ENCODE measurements around the gene SCUBE2. TPM values are rescaled to one million over a fixed set of nuclear protein-coding genes. Genes with fewer than 3 reads are reported as not detected.
A peak's percentile ranks its signal among the peaks of the same experiment; 100 is the strongest.

The SCUBE2 gene
- total RNA-seq, 1 donor from 2014 or later, result 1.5 TPM

DNA sequence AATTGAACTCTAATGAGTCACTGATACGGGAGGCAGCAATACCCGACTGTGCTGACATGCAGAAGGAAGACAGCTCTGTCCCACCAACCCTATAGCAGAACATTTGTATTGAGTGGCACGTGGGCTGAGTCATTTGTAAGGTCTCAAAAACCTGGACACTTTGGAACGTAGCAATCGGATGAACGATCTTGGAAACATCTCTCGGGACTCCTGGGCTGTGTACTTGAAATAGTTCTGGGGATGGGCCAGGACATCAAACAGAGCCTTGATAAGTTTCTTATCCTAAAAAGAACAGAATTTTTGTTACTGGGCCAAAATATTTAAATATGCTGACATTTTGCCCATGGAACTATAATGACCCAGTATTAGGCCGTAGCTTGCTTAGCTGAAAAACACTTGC, 70.5 kb downstream of the SCUBE2 start:
- Histone ChIP-seq H3K9ac (ENCODE audit: low read length) (no peak overlapping the region), H3K4me3 (ENCODE audit: insufficient read depth, low read depth, low read length) (no peak overlapping the region), H3K79me2 (ENCODE audit: insufficient read depth, low read length) (no peaks in the 10 kb centered on the region), H2AFZ (ENCODE audit: low read depth, low read length) (no peak overlapping the region), H3K36me3 (ENCODE audit: insufficient read depth, low read length) (no peaks in the 10 kb centered on the region), H3K4me2 (ENCODE audit: low read length) (no peak overlapping the region), H3K4me1 (ENCODE audit: insufficient read depth, low read length) (no peaks in the 10 kb centered on the region), H3K27ac (ENCODE audit: low read depth, low read length) (no peak overlapping the region), H3K9me3 (ENCODE audit: insufficient read depth, low read depth, low read length) (no peaks in the 10 kb centered on the region), H3K27me3 (ENCODE audit: insufficient read depth, low read length) (no peaks in the 10 kb centered on the region), H4K20me1 (ENCODE audit: insufficient read depth, low read length) (no peaks in the 10 kb centered on the region)
- peak; percentile 31 for DNase-seq (ENCODE audit: low read depth)
- Mint-ChIP-seq H3K4me3 (ENCODE audit: unreplicated experiment) (no peak overlapping the region), H3K27ac (ENCODE audit: unreplicated experiment) (no peak overlapping the region), H3K27me3 (ENCODE audit: low read depth, unreplicated experiment) (peaks cover 6% of the 10 kb centered on the region), H3K36me3 (ENCODE audit: low read depth, unreplicated experiment) (peaks cover 13% of the 10 kb centered on the region), H3K4me1 (ENCODE audit: low read depth, unreplicated experiment) (peaks cover 3% of the 10 kb centered on the region), H3K9me3 (ENCODE audit: unreplicated experiment) (no peaks in the 10 kb centered on the region)
- no peak for FAIRE-seq
- TF ChIP-seq, protein P1, sequence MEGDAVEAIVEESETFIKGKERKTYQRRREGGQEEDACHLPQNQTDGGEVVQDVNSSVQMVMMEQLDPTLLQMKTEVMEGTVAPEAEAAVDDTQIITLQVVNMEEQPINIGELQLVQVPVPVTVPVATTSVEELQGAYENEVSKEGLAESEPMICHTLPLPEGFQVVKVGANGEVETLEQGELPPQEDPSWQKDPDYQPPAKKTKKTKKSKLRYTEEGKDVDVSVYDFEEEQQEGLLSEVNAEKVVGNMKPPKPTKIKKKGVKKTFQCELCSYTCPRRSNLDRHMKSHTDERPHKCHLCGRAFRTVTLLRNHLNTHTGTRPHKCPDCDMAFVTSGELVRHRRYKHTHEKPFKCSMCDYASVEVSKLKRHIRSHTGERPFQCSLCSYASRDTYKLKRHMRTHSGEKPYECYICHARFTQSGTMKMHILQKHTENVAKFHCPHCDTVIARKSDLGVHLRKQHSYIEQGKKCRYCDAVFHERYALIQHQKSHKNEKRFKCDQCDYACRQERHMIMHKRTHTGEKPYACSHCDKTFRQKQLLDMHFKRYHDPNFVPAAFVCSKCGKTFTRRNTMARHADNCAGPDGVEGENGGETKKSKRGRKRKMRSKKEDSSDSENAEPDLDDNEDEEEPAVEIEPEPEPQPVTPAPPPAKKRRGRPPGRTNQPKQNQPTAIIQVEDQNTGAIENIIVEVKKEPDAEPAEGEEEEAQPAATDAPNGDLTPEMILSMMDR (IDR thresholded peaks at IDR 0.05; ENCODE audit: insufficient read depth, low read depth, low read length), result no peak
- TF ChIP-seq EZH2 (IDR thresholded peaks at IDR 0.05; ENCODE audit: insufficient read depth, low read length), result no peak

- Mint-ChIP-seq H3K4me3 (ENCODE audit: unreplicated experiment) (no peak overlapping the region), H3K27me3 (ENCODE audit: low read depth, unreplicated experiment) (peaks cover 7% of the 10 kb centered on the region), H3K4me1 (ENCODE audit: low read depth, unreplicated experiment) (peaks cover 3% of the 10 kb centered on the region), H3K27ac (ENCODE audit: unreplicated experiment) (no peak overlapping the region), H3K9me3 (ENCODE audit: unreplicated experiment) (no peaks in the 10 kb centered on the region), H3K36me3 (ENCODE audit: low read depth, unreplicated experiment) (peaks cover 13% of the 10 kb centered on the region)
- no peak for DNase-seq (ENCODE audit: low read depth)
- Histone ChIP-seq H3K4me3 (ENCODE audit: insufficient read depth, low read depth, low read length) (no peak overlapping the region), H3K27me3 (ENCODE audit: insufficient read depth, low read length) (no peaks in the 10 kb centered on the region), H3K4me2 (ENCODE audit: low read length) (no peak overlapping the region), H3K4me1 (ENCODE audit: insufficient read depth, low read length) (no peaks in the 10 kb centered on the region), H3K36me3 (ENCODE audit: insufficient read depth, low read length) (no peaks in the 10 kb centered on the region), H3K79me2 (ENCODE audit: insufficient read depth, low read length) (no peaks in the 10 kb centered on the region), H2AFZ (ENCODE audit: low read depth, low read length) (no peak overlapping the region), H3K9me3 (ENCODE audit: insufficient read depth, low read depth, low read length) (no peaks in the 10 kb centered on the region), H3K9ac (ENCODE audit: low read length) (no peak overlapping the region), H3K27ac (ENCODE audit: low read depth, low read length) (no peak overlapping the region), H4K20me1 (ENCODE audit: insufficient read depth, low read length) (no peaks in the 10 kb centered on the region)
- no peak for TF ChIP-seq EZH2 (IDR thresholded peaks at IDR 0.05; ENCODE audit: insufficient read depth, low read length)
- TF ChIP-seq, protein P1 (IDR thresholded peaks at IDR 0.05; ENCODE audit: insufficient read depth, low read depth, low read length), result no peak
- no peak for FAIRE-seq
Measured at GRCh38 chr11:9019861-9020260, 71.5 kb downstream of the SCUBE2 start.

GRCh38 chr11:9017773-9018172, 73.6 kb downstream of the SCUBE2 start:
- H3K36me3 Mint-ChIP-seq (ENCODE audit: low read depth, unreplicated experiment), result peaks cover 10% of the 10 kb centered on the region
- Histone ChIP-seq H4K20me1 (ENCODE audit: insufficient read depth, low read length) (no peaks in the 10 kb centered on the region), H3K36me3 (ENCODE audit: insufficient read depth, low read length) (no peaks in the 10 kb centered on the region), H3K9ac (ENCODE audit: low read length) (no peak overlapping the region), H3K4me1 (ENCODE audit: insufficient read depth, low read length) (no peaks in the 10 kb centered on the region), H3K27me3 (ENCODE audit: insufficient read depth, low read length) (no peaks in the 10 kb centered on the region), H2AFZ (ENCODE audit: low read depth, low read length) (no peak overlapping the region), H3K4me3 (ENCODE audit: insufficient read depth, low read depth, low read length) (no peak overlapping the region), H3K9me3 (ENCODE audit: insufficient read depth, low read depth, low read length) (no peaks in the 10 kb centered on the region), H3K27ac (ENCODE audit: low read depth, low read length) (no peak overlapping the region), H3K79me2 (ENCODE audit: insufficient read depth, low read length) (no peaks in the 10 kb centered on the region), H3K4me2 (ENCODE audit: low read length) (no peak overlapping the region)
- DNase-seq (ENCODE audit: low read depth), result no peak
- H3K9me3 Mint-ChIP-seq (ENCODE audit: unreplicated experiment), result peaks cover 1% of the 10 kb centered on the region
- no peak for TF ChIP-seq EZH2 (IDR thresholded peaks at IDR 0.05; ENCODE audit: insufficient read depth, low read length)
- TF ChIP-seq, protein P1 (IDR thresholded peaks at IDR 0.05; ENCODE audit: insufficient read depth, low read depth, low read length), result no peak
- no peak overlapping the region for H3K4me3 Mint-ChIP-seq (ENCODE audit: unreplicated experiment)
- H3K27me3 Mint-ChIP-seq (ENCODE audit: low read depth, unreplicated experiment), result peaks cover 7% of the 10 kb centered on the region
- H3K27ac Mint-ChIP-seq (ENCODE audit: unreplicated experiment), result no peak overlapping the region
- peaks cover 1% of the 10 kb centered on the region for H3K4me1 Mint-ChIP-seq (ENCODE audit: low read depth, unreplicated experiment)
- FAIRE-seq, result no peak
